ENCODE measurements around the gene TAF3.

GRCh38 chr10:7895699-7896090 lies 77.4 kb downstream of the TAF3 start:
- TF ChIP-seq CTCF (optimal IDR thresholded peaks at IDR 0.05 in 1 of 3, IDR thresholded peaks at IDR 0.05 in 1 of 3, conservative IDR thresholded peaks at IDR 0.05 in 1 of 3; ENCODE audit: extremely low read depth in 1 of 3, insufficient read depth in 2 of 3, low read length in 3 of 3) (no peak), EZH2 (IDR thresholded peaks at IDR 0.05; ENCODE audit: low read length) (no peak)

All from keratinocyte (primary cell).